IPS-18a (cell line): ENCODE results near the gene DZIP3.
"Not testable (repeated sequence)": the region's sequence is repeated elsewhere in the genome, so short reads cannot be mapped to it uniquely, and the experiment has no call there.

ENCODE experiments used
- H3K27ac ChIP-seq: one replicate; pipeline ENCODE4 v1.5.1; 2013; ENCODE audit warnings: low read length
- H3K27me3 ChIP-seq: one replicate; pipeline ENCODE4 v1.6.1; 2013; ENCODE audit warnings: mild to moderate bottlenecking, low read length; ENCODE audit not compliant: control insufficient read depth, insufficient read depth
- H3K36me3 ChIP-seq: one replicate; pipeline ENCODE4 v1.6.1; 2013; ENCODE audit warnings: low read depth, low read length; ENCODE audit not compliant: control insufficient read depth
- H3K4me1 ChIP-seq: one replicate; pipeline ENCODE4 v1.6.1; 2013; ENCODE audit warnings: low read depth, low read length; ENCODE audit not compliant: control insufficient read depth
- H3K4me3 ChIP-seq: one replicate; pipeline ENCODE4 v1.5.1; 2013; ENCODE audit warnings: low read length
- H3K9ac ChIP-seq: one replicate; pipeline ENCODE4 v1.6.1; 2013; ENCODE audit warnings: mild to moderate bottlenecking, low read length, moderate library complexity
- H3K9me3 ChIP-seq: one replicate; pipeline ENCODE4 v1.6.1; 2013; ENCODE audit warnings: low read depth, low read length; ENCODE audit not compliant: control insufficient read depth

DZIP3 gene

GRCh38 chr3:108645364-108645763, 55.8 kb downstream of the DZIP3 start:
- no peak overlapping the region for H3K27ac ChIP-seq
- peaks cover 8% of the 10 kb centered on the region for H3K4me1 ChIP-seq
- no peaks in the 10 kb centered on the region for H3K9me3 ChIP-seq
- peaks cover 11% of the 10 kb centered on the region for H3K36me3 ChIP-seq
- H3K27me3 ChIP-seq, result no peaks in the 10 kb centered on the region
- H3K9ac ChIP-seq, result no peak overlapping the region
- no peak overlapping the region for H3K4me3 ChIP-seq

- H3K27ac ChIP-seq, H3K9me3 ChIP-seq, H3K9ac ChIP-seq, H3K27me3 ChIP-seq, H3K4me1 ChIP-seq, H3K4me3 ChIP-seq: not testable (repeated sequence)
- peaks cover 19% of the 10 kb centered on the region for H3K36me3 ChIP-seq
These were observed 66.1 kb downstream of the DZIP3 start for GRCh38 chr3:108655664-108656063.

GRCh38 chr3:108661699-108662098, 72.2 kb downstream of the DZIP3 start:
- Histone ChIP-seq H3K9ac (no peak overlapping the region), H3K36me3 (no peaks in the 10 kb centered on the region), H3K4me3 (no peak overlapping the region), H3K27ac (no peak overlapping the region), H3K27me3 (no peaks in the 10 kb centered on the region), H3K4me1 (peaks cover 8% of the 10 kb centered on the region), H3K9me3 (no peaks in the 10 kb centered on the region)

GRCh38 chr3:108662142-108662738, 72.7 kb downstream of the DZIP3 start:
- Histone ChIP-seq H3K4me3 (no peak overlapping the region), H3K27me3 (no peaks in the 10 kb centered on the region), H3K27ac (no peak overlapping the region), H3K9me3 (no peaks in the 10 kb centered on the region), H3K36me3 (no peaks in the 10 kb centered on the region), H3K4me1 (peaks cover 8% of the 10 kb centered on the region), H3K9ac (no peak overlapping the region)

- H3K27me3 ChIP-seq, result no peaks in the 10 kb centered on the region
These were observed 74.7 kb downstream of the DZIP3 start for GRCh38 chr3:108664266-108664665.

GRCh38 chr3:108667312-108667711, 77.8 kb downstream of the DZIP3 start:
- Histone ChIP-seq H3K36me3 (no peaks in the 10 kb centered on the region), H3K4me1 (peaks cover 8% of the 10 kb centered on the region)

More at GRCh38 chr3:108664266-108664665, 74.7 kb downstream of the DZIP3 start:
- Histone ChIP-seq H3K4me3 (no peak overlapping the region), H3K9me3 (no peaks in the 10 kb centered on the region), H3K36me3 (no peaks in the 10 kb centered on the region), H3K9ac (no peak overlapping the region), H3K27ac (no peak overlapping the region), H3K4me1 (peaks cover 8% of the 10 kb centered on the region)

GRCh38 chr3:108669208-108669607, 79.7 kb downstream of the DZIP3 start:
- Histone ChIP-seq H3K27ac (no peak overlapping the region), H3K36me3 (peaks cover 4% of the 10 kb centered on the region), H3K4me3 (no peak overlapping the region), H3K9ac (no peak overlapping the region), H3K27me3 (no peaks in the 10 kb centered on the region), H3K9me3 (no peaks in the 10 kb centered on the region), H3K4me1 (peaks cover 8% of the 10 kb centered on the region)

More at GRCh38 chr3:108667312-108667711, 77.8 kb downstream of the DZIP3 start:
- Histone ChIP-seq H3K27me3 (no peaks in the 10 kb centered on the region), H3K4me3 (no peak overlapping the region), H3K9ac (no peak overlapping the region), H3K27ac (no peak overlapping the region), H3K9me3 (no peaks in the 10 kb centered on the region)

- H3K27ac ChIP-seq, result no peak overlapping the region
- H3K27me3 ChIP-seq, result no peaks in the 10 kb centered on the region
These were observed 83.2 kb downstream of the DZIP3 start for GRCh38 chr3:108672701-108673100.

GRCh38 chr3:108673988-108674661, 84.6 kb downstream of the DZIP3 start:
- Histone ChIP-seq H3K4me3 (no peak overlapping the region), H3K9ac (no peak overlapping the region), H3K36me3 (peaks cover 10% of the 10 kb centered on the region), H3K27me3 (no peaks in the 10 kb centered on the region), H3K9me3 (no peaks in the 10 kb centered on the region), H3K27ac (peak overlapping the region; percentile 53), H3K4me1 (no peaks in the 10 kb centered on the region)

More at GRCh38 chr3:108672701-108673100, 83.2 kb downstream of the DZIP3 start:
- H3K9me3 ChIP-seq, result no peaks in the 10 kb centered on the region
- H3K4me3 ChIP-seq, result no peak overlapping the region
- no peak overlapping the region for H3K9ac ChIP-seq
- H3K4me1 ChIP-seq, result no peaks in the 10 kb centered on the region
- H3K36me3 ChIP-seq, result peaks cover 9% of the 10 kb centered on the region

- no peak overlapping the region for H3K9ac ChIP-seq
- no peaks in the 10 kb centered on the region for H3K9me3 ChIP-seq
- no peak overlapping the region for H3K27ac ChIP-seq
- no peaks in the 10 kb centered on the region for H3K27me3 ChIP-seq
- peaks cover 11% of the 10 kb centered on the region for H3K36me3 ChIP-seq
- H3K4me3 ChIP-seq, result no peak overlapping the region
- no peaks in the 10 kb centered on the region for H3K4me1 ChIP-seq
These were observed 88.3 kb downstream of the DZIP3 start for GRCh38 chr3:108677811-108678210.

- not testable (repeated sequence) for H3K27me3 ChIP-seq, H3K9ac ChIP-seq, H3K4me1 ChIP-seq, H3K27ac ChIP-seq, H3K4me3 ChIP-seq
- Histone ChIP-seq H3K36me3 (peaks cover 34% of the 10 kb centered on the region), H3K9me3 (peaks cover 13% of the 10 kb centered on the region)
These were observed 102.8 kb downstream of the DZIP3 start for GRCh38 chr3:108692286-108692685.

GRCh38 chr3:108698461-108698860, 108.9 kb downstream of the DZIP3 start:
- Histone ChIP-seq H3K4me3 (no peak overlapping the region), H3K27me3 (no peaks in the 10 kb centered on the region), H3K9ac (no peak overlapping the region), H3K36me3 (peaks cover 10% of the 10 kb centered on the region), H3K9me3 (peaks cover 11% of the 10 kb centered on the region), H3K4me1 (no peaks in the 10 kb centered on the region), H3K27ac (no peak overlapping the region)
